Measurements from ENCODE around the gene PMP22. TPM values are rescaled to one million over a fixed set of nuclear protein-coding genes. Genes with fewer than 3 reads are reported as not detected.

Gene PMP22
- total and polyA plus RNA-seq, 2 donors (not counting 3 experiments of a cell fraction or from before 2014, with no cell fraction given): 67.2 to 103 TPM

GRCh38 chr17:15194859-15195277 is 70.3 kb downstream of the PMP22 start:
- FAIRE-seq: no peak

More at GRCh38 chr17:15194859-15195277, 70.3 kb downstream of the PMP22 start:
- no TSS peak for BruUV-seq (replicated peaks)
- CTCF ChIA-PET: no interaction called here
- H3K9me1 ChIP-seq (replicated peaks; ENCODE audit: control insufficient read depth, extremely low read depth, insufficient read depth, low read length): no peaks in the 10 kb centered on the region
- no peaks in the 10 kb centered on the region for H3K4me1 ChIP-seq (ENCODE audit: control insufficient read depth, extremely low read depth, insufficient read depth, low read length)
- no peak overlapping the region for H3K27ac ChIP-seq (ENCODE audit: insufficient read depth, low read depth, low read length)
- no peak overlapping the region for H3K9ac ChIP-seq (replicated peaks; ENCODE audit: extremely low read depth, insufficient read depth, low read length)
- TF ChIP-seq GATA2 (IDR thresholded peaks at IDR 0.05; ENCODE audit: insufficient read depth, insufficient read length, low read depth, low read length) (no peak), CTCF (IDR thresholded peaks at IDR 0.05; ENCODE audit: extremely low read depth in 1 of 2, insufficient read depth in 1 of 2, low read depth in 1 of 2, low read length in 2 of 2) (no peak), EZH2 (IDR thresholded peaks at IDR 0.05; ENCODE audit: borderline replicate concordance, low read depth, low read length, severe bottlenecking) (no peak), FOS (IDR thresholded peaks at IDR 0.05; ENCODE audit: borderline replicate concordance, insufficient read depth, low read length) (no peak), POLR2AphosphoS5 (IDR thresholded peaks at IDR 0.05; ENCODE audit: insufficient read depth, low read depth, low read length) (no peak), POLR2A (IDR thresholded peaks at IDR 0.05; ENCODE audit: low read depth, low read length) (no peak), JUN (IDR thresholded peaks at IDR 0.05; ENCODE audit: borderline replicate concordance, insufficient read depth, insufficient read length, low read depth) (no peak)
- no peak overlapping the region for H3K4me3 ChIP-seq (replicated peaks in 1 of 3; ENCODE audit: insufficient read depth in 1 of 3, low read depth in 1 of 3, low read length in 3 of 3)
- no peak overlapping the region for H3K4me2 ChIP-seq (ENCODE audit: insufficient read depth, low read length)
- no peaks in the 10 kb centered on the region for H3K79me2 ChIP-seq (ENCODE audit: control insufficient read depth, insufficient read depth, low read length)
- no peaks in the 10 kb centered on the region for H3K36me3 ChIP-seq (ENCODE audit: control insufficient read depth in 2 of 2, extremely low read depth in 1 of 2, insufficient read depth in 2 of 2, low read length in 2 of 2)
- dilution Hi-C loops (cut with MboI; ENCODE audit: extremely low pct_ligation_motif_present, low sequenced_read_pairs): no loop called here
- no peak for DNase-seq (ENCODE audit: low read depth, low spot score)
- intact Hi-C loops (cut with micrococcal nuclease): no loop called here
- no peaks in the 10 kb centered on the region for H4K20me1 ChIP-seq (replicated peaks; ENCODE audit: control insufficient read depth, extremely low read depth, insufficient read depth, low read length)
- no peaks in the 10 kb centered on the region for H3K9me3 ChIP-seq (replicated peaks; ENCODE audit: control insufficient read depth, insufficient read depth, low read length)
- POLR2A ChIA-PET: no interaction called here
- H2AFZ ChIP-seq (ENCODE audit: low read depth, low read length): no peak overlapping the region
- no peaks in the 10 kb centered on the region for H3K27me3 ChIP-seq (ENCODE audit: control insufficient read depth in 2 of 2, insufficient read depth in 2 of 2, low read length in 2 of 2)
